Liver (tissue), 9 donors: ENCODE data around the gene SERPINB4. TPM values are rescaled to one million over a fixed set of nuclear protein-coding genes. Genes with fewer than 3 reads are reported as not detected.

Experiments
- DNase-seq: peaks from one replicate; pipeline ENCODE4 v3.0.0-alpha.2; 2017; ENCODE audit warnings: low spot score
- H3K27ac ChIP-seq, 2 donors: one replicate each; pipeline ENCODE4 v1.7.0; 2013; ENCODE audit warnings: inconsistent platforms in 2 of 2, low read length in 2 of 2, control low read depth in 1 of 2, low read depth in 1 of 2, mild to moderate bottlenecking in 1 of 2
- H3K27me3 ChIP-seq, 4 donors: one replicate each; pipeline versions ENCODE4 v1.6.1 to v1.7.0; 2013; ENCODE audit warnings: low read length in 3 of 4, inconsistent platforms in 1 of 4, mild to moderate bottlenecking in 1 of 4, moderate library complexity in 1 of 4; ENCODE audit not compliant: control insufficient read depth in 4 of 4, insufficient read depth in 4 of 4
- H3K36me3 ChIP-seq, 4 donors: one replicate each; pipeline versions ENCODE4 v1.6.1 to v1.7.0; 2013; ENCODE audit warnings: low read length in 3 of 4, mild to moderate bottlenecking in 3 of 4, low read depth in 1 of 4, moderate library complexity in 1 of 4; ENCODE audit not compliant: control insufficient read depth in 4 of 4, insufficient read depth in 3 of 4
- H3K4me1 ChIP-seq, 4 donors: one replicate each; pipeline versions ENCODE4 v1.6.1 to v1.7.0; 2013; ENCODE audit warnings: low read length in 3 of 4, mild to moderate bottlenecking in 3 of 4, moderate library complexity in 1 of 4; ENCODE audit not compliant: control insufficient read depth in 4 of 4, insufficient read depth in 4 of 4
- H3K4me3 ChIP-seq, 3 donors: one replicate each; pipeline versions ENCODE4 v1.6.1 to v1.7.0; 2013; ENCODE audit warnings: low read length in 3 of 3, control low read depth in 1 of 3, low read depth in 1 of 3, mild to moderate bottlenecking in 1 of 3
- H3K9ac ChIP-seq, 2 donors: one replicate each; pipeline ENCODE4 v1.7.0; 2013; ENCODE audit warnings: low read length in 2 of 2, mild to moderate bottlenecking in 2 of 2, moderate library complexity in 2 of 2, control low read depth in 1 of 2, low read depth in 1 of 2
- H3K9me3 ChIP-seq, 4 donors: one replicate each; pipeline versions ENCODE4 v1.6.1 to v1.7.0; 2013; ENCODE audit warnings: low read length in 3 of 4; ENCODE audit not compliant: control insufficient read depth in 4 of 4
- ATF3 ChIP-seq: IDR thresholded peaks from 2 replicates; pipeline ENCODE4 v1.6.1; 2016; ENCODE audit warnings: antibody characterized with exemption
- CTCF ChIP-seq: fragments of 150-350 bp; IDR thresholded peaks from 2 replicates; pipeline ENCODE4 v1.5.1; 2017; ENCODE audit warnings: improper control_type of control experiment, low read depth, low read length; ENCODE audit not compliant: missing input control
- EGR1 ChIP-seq, 2 donors: IDR thresholded peaks; 2 replicates each; pipeline ENCODE4 v1.6.1; 2016 to 2018; ENCODE audit warnings: antibody characterized with exemption in 2 of 2, low read depth in 2 of 2
- FOXA1 ChIP-seq: IDR thresholded peaks from 2 replicates; pipeline ENCODE4 v1.6.1; 2016; ENCODE audit warnings: antibody characterized with exemption
- FOXA2 ChIP-seq: IDR thresholded peaks from 2 replicates; pipeline ENCODE4 v1.6.1; 2016; ENCODE audit warnings: antibody characterized with exemption
- GABPA ChIP-seq, 2 donors: IDR thresholded peaks in 1 of 2; conservative IDR thresholded peaks in 1 of 2; 2 replicates each; pipeline ENCODE4 v1.6.1; 2016; ENCODE audit warnings: antibody characterized with exemption in 2 of 2, mild to moderate bottlenecking in 1 of 2, moderate library complexity in 1 of 2
- HNF4A ChIP-seq, 2 donors: conservative IDR thresholded peaks; 2 replicates each; pipeline ENCODE4 v1.6.1; 2016; ENCODE audit warnings: antibody characterized with exemption in 2 of 2, mild to moderate bottlenecking in 2 of 2
- HNF4G ChIP-seq: IDR thresholded peaks from 2 replicates; pipeline ENCODE4 v1.6.1; 2016; ENCODE audit warnings: antibody characterized with exemption
- JUND ChIP-seq, 2 donors: IDR thresholded peaks; 2 replicates each; pipeline ENCODE4 v1.6.1; 2016; ENCODE audit warnings: antibody characterized with exemption in 2 of 2
- NR2F2 ChIP-seq: IDR thresholded peaks from 2 replicates; pipeline ENCODE4 v1.6.1; 2016; ENCODE audit warnings: antibody characterized with exemption
- RAD21 ChIP-seq, 2 donors: IDR thresholded peaks; 2 replicates each; pipeline ENCODE4 v1.6.1; 2016; ENCODE audit warnings: antibody characterized with exemption in 2 of 2, mild to moderate bottlenecking in 2 of 2
- RXRA ChIP-seq, 2 donors: IDR thresholded peaks; 2 replicates each; pipeline ENCODE4 v1.6.1; 2017 to 2018; ENCODE audit warnings: antibody characterized with exemption in 2 of 2, mild to moderate bottlenecking in 1 of 2
- SP1 ChIP-seq: IDR thresholded peaks from 2 replicates; pipeline ENCODE4 v1.6.1; 2018; ENCODE audit warnings: antibody characterized with exemption, mild to moderate bottlenecking
- TAF1 ChIP-seq: conservative IDR thresholded peaks from 2 replicates; pipeline ENCODE4 v1.6.1; 2016; ENCODE audit warnings: antibody characterized with exemption, mild to moderate bottlenecking
- YY1 ChIP-seq: IDR thresholded peaks from 2 replicates; pipeline ENCODE4 v1.6.1; 2016; ENCODE audit warnings: antibody characterized with exemption, mild to moderate bottlenecking
- ZBTB33 ChIP-seq: IDR thresholded peaks from 2 replicates; pipeline ENCODE4 v1.6.1; 2016; ENCODE audit warnings: antibody characterized with exemption
- WGBS: extraction: QIAGEN DNeasy Blood & Tissue Kit; methylation state at CpG from one replicate; pipeline ENCODE4 v1.1.7; 2013; 5-methylcytosine and 5-hydroxymethylcytosine counted together
- polyA plus RNA-seq, 2 donors: library from polyadenylated mRNA; stranded (reverse) in 1 of 2; unstranded in 1 of 2; fragments of 200-250 nt in 1 of 2; fragments of >200 nt in 1 of 2; fragmentation: Nextera tagmentation in 1 of 2; extraction: Ambion mirVana in 1 of 2; gene quantifications; one replicate each; pipeline versions ENCODE4 v1.2.1 to v1.2.3, GENCODE V29; 2013 to 2015
- total RNA-seq, 2 donors: library from RNA; depleted of rRNA; stranded (reverse); fragments of >200 nt; gene quantifications; one replicate each; pipeline ENCODE4 v1.2.3, GENCODE V29; 2014
- TF ChIP-seq, protein P1 (sequence below): IDR thresholded peaks from 2 replicates; pipeline ENCODE4 v1.6.1; 2016; ENCODE audit warnings: antibody characterized with exemption, mild to moderate bottlenecking
- TF ChIP-seq, protein P2 (sequence below): IDR thresholded peaks from 2 replicates; pipeline ENCODE4 v1.6.1; 2016; ENCODE audit warnings: antibody characterized with exemption
- donor health status: healthy.
- donor health status: healthy.
- donor health status: healthy.
- donor health status: healthy.
- donor health status: healthy.

Gene SERPINB4
- total and polyA plus RNA-seq, 4 donors = not detected

GRCh38 chr18:63604791-63605567 lies 39.1 kb downstream of the SERPINB4 start:
- WGBS = 70% methylated on average over 4 of the region's 4 CpGs
- TF ChIP-seq JUND (IDR thresholded peaks at IDR 0.05) (no peak), TAF1 (no peak), ATF3 (no peak), CTCF (no peak), NR2F2 (no peak), HNF4G (no peak), RAD21 (IDR thresholded peaks at IDR 0.05) (no peak), GABPA (IDR thresholded peaks at IDR 0.05 in 1 of 2, conservative IDR thresholded peaks at IDR 0.05 in 1 of 2) (no peak), YY1 (no peak), ZBTB33 (no peak), FOXA2 (no peak), FOXA1 (no peak), SP1 (no peak), EGR1 (IDR thresholded peaks at IDR 0.05; ENCODE audit: low read depth in 2 of 2) (no peak), RXRA (IDR thresholded peaks at IDR 0.05) (no peak), HNF4A (conservative IDR thresholded peaks at IDR 0.05) (no peak)
- TF ChIP-seq, protein P1, sequence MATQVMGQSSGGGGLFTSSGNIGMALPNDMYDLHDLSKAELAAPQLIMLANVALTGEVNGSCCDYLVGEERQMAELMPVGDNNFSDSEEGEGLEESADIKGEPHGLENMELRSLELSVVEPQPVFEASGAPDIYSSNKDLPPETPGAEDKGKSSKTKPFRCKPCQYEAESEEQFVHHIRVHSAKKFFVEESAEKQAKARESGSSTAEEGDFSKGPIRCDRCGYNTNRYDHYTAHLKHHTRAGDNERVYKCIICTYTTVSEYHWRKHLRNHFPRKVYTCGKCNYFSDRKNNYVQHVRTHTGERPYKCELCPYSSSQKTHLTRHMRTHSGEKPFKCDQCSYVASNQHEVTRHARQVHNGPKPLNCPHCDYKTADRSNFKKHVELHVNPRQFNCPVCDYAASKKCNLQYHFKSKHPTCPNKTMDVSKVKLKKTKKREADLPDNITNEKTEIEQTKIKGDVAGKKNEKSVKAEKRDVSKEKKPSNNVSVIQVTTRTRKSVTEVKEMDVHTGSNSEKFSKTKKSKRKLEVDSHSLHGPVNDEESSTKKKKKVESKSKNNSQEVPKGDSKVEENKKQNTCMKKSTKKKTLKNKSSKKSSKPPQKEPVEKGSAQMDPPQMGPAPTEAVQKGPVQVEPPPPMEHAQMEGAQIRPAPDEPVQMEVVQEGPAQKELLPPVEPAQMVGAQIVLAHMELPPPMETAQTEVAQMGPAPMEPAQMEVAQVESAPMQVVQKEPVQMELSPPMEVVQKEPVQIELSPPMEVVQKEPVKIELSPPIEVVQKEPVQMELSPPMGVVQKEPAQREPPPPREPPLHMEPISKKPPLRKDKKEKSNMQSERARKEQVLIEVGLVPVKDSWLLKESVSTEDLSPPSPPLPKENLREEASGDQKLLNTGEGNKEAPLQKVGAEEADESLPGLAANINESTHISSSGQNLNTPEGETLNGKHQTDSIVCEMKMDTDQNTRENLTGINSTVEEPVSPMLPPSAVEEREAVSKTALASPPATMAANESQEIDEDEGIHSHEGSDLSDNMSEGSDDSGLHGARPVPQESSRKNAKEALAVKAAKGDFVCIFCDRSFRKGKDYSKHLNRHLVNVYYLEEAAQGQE = no peak
- TF ChIP-seq, protein P2, sequence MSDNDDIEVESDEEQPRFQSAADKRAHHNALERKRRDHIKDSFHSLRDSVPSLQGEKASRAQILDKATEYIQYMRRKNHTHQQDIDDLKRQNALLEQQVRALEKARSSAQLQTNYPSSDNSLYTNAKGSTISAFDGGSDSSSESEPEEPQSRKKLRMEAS = no peak

More at GRCh38 chr18:63604791-63605567, 39.1 kb downstream of the SERPINB4 start:
- Histone ChIP-seq H3K9me3 (no peaks in the 10 kb centered on the region), H3K36me3 (no peaks in the 10 kb centered on the region), H3K27me3 (peaks cover 0 to 4% (median 0%) of the 10 kb centered on the region in 4 donors), H3K27ac (no peak overlapping the region), H3K4me1 (no peaks in the 10 kb centered on the region), H3K9ac (no peak overlapping the region), H3K4me3 (no peak overlapping the region)
- no peak for DNase-seq
